Measurements from ENCODE around the gene NOL4.

DNA sequence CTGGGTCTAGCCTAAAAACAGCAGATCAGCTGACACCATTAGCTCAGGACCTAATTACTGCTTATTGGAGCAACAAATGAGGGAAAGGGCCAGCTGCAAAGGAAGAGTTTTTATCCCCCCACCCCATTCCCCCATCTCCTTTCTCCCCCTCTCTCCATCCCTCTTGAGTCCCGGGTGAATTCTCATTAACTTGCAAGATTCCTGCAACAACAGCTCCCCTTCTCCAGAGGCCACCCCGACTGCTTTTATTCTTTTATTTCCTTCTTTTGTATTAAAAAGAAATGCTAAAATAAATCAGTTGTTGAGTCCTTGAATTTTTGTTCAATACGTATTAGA lies 473 bp upstream of the NOL4 start:
- TF ChIP-seq, protein P1, sequence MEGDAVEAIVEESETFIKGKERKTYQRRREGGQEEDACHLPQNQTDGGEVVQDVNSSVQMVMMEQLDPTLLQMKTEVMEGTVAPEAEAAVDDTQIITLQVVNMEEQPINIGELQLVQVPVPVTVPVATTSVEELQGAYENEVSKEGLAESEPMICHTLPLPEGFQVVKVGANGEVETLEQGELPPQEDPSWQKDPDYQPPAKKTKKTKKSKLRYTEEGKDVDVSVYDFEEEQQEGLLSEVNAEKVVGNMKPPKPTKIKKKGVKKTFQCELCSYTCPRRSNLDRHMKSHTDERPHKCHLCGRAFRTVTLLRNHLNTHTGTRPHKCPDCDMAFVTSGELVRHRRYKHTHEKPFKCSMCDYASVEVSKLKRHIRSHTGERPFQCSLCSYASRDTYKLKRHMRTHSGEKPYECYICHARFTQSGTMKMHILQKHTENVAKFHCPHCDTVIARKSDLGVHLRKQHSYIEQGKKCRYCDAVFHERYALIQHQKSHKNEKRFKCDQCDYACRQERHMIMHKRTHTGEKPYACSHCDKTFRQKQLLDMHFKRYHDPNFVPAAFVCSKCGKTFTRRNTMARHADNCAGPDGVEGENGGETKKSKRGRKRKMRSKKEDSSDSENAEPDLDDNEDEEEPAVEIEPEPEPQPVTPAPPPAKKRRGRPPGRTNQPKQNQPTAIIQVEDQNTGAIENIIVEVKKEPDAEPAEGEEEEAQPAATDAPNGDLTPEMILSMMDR (conservative IDR thresholded peaks at IDR 0.05), result no peak
- TF ChIP-seq EZH2 (IDR thresholded peaks at IDR 0.05; ENCODE audit: low read depth), result no peak
